GM12873 (cell line): ENCODE results near the gene FOXJ3.

ENCODE experiments used
- CTCF ChIP-seq: IDR thresholded peaks from 2 replicates; pipeline ENCODE4 v1.5.1; 2012; ENCODE audit warnings: low read depth, mild to moderate bottlenecking, moderate library complexity, low read length, control low read depth; ENCODE audit not compliant: insufficient read depth; ENCODE audit errors: missing control alignments

The FOXJ3 gene

GRCh38 chr1:42316292-42316691 is 18.7 kb downstream of the FOXJ3 start:
- no peak for TF ChIP-seq CTCF

- no peak for TF ChIP-seq CTCF
Observed at GRCh38 chr1:42315500-42315899, 19.5 kb downstream of the FOXJ3 start.

- TF ChIP-seq CTCF: no peak
Observed at GRCh38 chr1:42313970-42314369, 21.1 kb downstream of the FOXJ3 start.

- TF ChIP-seq CTCF: no peak
Observed at GRCh38 chr1:42312576-42313212, 22.3 kb downstream of the FOXJ3 start.

GRCh38 chr1:42311897-42312296 is 23.1 kb downstream of the FOXJ3 start:
- no peak for TF ChIP-seq CTCF

GRCh38 chr1:42311138-42311537 is 23.9 kb downstream of the FOXJ3 start:
- no peak for TF ChIP-seq CTCF

GRCh38 chr1:42306977-42307376 is 28.1 kb downstream of the FOXJ3 start:
- TF ChIP-seq CTCF: no peak

GRCh38 chr1:42305639-42306038 is 29.4 kb downstream of the FOXJ3 start:
- TF ChIP-seq CTCF: no peak
